ENCODE measurements around the gene MESP1. TPM values are rescaled to one million over a fixed set of nuclear protein-coding genes. Genes with fewer than 3 reads are reported as not detected.
"Not testable (repeated sequence)": the region's sequence is repeated elsewhere in the genome, so short reads cannot be mapped to it uniquely, and the experiment has no call there.

Gene MESP1, protein sequence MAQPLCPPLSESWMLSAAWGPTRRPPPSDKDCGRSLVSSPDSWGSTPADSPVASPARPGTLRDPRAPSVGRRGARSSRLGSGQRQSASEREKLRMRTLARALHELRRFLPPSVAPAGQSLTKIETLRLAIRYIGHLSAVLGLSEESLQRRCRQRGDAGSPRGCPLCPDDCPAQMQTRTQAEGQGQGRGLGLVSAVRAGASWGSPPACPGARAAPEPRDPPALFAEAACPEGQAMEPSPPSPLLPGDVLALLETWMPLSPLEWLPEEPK
- polyA plus RNA-seq (ENCODE audit: insufficient read length in 12 of 12): 1 to 10 TPM in 3 of 12 donors, under 1 TPM in 4, not detected in 5; 0.23 to 1.5 (median 0.97) TPM
- long read RNA-seq, donor 1, partial matches to known transcripts: 0 of 2 reads
- long read RNA-seq, donor 1, other reads (novel, unspliced or antisense): 0 of 2 reads
- long read RNA-seq, donor 2, partial matches to known transcripts: 0 of 1 reads
- long read RNA-seq, donor 2, other reads (novel, unspliced or antisense): 0 of 1 reads
- long read RNA-seq, donor 3, partial matches to known transcripts: 0 of 1 reads
- long read RNA-seq, donor 3, other reads (novel, unspliced or antisense): 0 of 1 reads
- long read RNA-seq, donor 4: 0 reads
- long read RNA-seq, donor 5, partial matches to known transcripts: 0 of 1 reads
- long read RNA-seq, donor 5, other reads (novel, unspliced or antisense): 0 of 1 reads
- long read RNA-seq, donor 6, partial matches to known transcripts: 0 of 1 reads
- long read RNA-seq, donor 6, other reads (novel, unspliced or antisense): 0 of 1 reads
- long read RNA-seq, donor 7: 0 reads
- long read RNA-seq, donor 8: 0 reads
- long read RNA-seq, donor 9, partial matches to known transcripts: 0 of 1 reads
- long read RNA-seq, donor 9, other reads (novel, unspliced or antisense): 0 of 1 reads
- long read RNA-seq, donor 10: 0 reads
- long read RNA-seq, donor 11: 0 reads

DNA sequence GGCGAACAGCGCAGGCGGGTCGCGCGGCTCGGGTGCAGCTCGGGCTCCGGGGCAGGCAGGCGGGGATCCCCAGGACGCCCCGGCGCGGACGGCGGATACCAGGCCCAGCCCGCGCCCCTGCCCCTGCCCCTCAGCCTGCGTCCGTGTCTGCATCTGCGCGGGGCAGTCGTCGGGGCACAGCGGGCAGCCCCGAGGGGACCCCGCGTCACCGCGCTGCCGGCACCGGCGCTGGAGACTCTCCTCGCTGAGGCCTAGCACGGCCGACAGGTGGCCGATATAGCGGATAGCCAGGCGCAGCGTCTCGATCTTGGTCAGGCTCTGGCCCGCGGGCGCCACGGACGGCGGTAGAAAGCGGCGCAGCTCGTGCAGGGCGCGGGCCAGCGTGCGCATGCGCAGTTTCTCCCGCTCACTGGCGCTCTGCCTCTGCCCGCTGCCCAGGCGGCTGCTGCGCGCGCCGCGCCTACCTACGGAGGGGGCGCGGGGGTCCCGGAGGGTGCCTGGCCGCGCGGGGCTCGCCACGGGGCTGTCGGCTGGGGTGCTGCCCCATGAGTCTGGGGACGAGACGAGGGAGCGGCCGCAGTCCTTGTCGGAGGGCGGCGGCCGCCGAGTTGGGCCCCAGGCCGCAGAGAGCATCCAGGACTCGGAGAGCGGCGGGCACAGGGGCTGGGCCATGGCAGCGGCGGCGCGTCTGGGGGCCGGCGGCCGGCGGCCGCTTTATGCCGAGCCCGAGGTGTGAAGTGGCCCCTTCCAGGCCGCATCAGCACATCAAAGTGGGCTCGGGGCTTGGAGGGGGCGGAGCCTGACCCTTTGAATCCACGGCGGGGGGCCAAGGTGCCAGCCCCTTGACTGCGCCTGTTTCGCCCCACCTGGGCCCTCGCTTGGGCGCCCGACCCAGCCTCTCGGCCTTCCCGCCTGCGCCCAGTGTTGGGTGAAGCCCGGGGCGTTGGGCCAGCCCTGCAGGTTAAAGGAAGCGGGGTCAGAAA is at the start of gene MESP1:
Gene MESP1, minus strand, starts transcription at position 690 of the 983 bp plus-strand sequence. Its CDS starts 18 bp downstream, at position 672.
- DNase-seq: peak; percentile 91

DNA sequence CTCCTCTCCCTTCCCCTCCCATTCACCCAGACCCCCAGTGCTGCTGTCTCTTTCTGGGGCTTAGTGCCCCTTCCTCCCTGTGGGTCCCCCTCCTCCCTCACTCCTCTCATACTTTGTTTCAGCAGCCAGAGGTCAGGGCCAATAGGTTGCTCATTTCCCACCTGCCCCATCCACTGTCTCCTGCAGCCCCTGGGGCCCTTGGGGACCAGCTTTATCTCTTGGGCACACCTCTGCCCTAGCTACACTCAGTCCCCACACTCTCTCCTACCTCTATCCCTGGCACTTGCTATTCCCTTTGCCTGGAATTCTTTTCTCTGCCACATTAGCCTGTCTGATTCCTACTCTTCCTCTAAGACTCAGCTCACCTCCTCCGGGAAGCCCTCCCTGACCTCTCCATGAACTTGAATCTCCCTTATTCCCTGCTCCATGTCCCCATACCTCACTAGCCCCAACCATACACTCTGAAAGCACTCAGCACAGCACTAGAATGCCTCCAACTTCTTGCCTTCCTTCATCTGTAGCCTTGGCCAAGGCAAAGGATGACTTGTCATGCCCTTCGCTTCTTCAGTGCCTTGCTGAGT is 49.0 kb upstream of the MESP1 start:
- no peak for DNase-seq

DNA sequence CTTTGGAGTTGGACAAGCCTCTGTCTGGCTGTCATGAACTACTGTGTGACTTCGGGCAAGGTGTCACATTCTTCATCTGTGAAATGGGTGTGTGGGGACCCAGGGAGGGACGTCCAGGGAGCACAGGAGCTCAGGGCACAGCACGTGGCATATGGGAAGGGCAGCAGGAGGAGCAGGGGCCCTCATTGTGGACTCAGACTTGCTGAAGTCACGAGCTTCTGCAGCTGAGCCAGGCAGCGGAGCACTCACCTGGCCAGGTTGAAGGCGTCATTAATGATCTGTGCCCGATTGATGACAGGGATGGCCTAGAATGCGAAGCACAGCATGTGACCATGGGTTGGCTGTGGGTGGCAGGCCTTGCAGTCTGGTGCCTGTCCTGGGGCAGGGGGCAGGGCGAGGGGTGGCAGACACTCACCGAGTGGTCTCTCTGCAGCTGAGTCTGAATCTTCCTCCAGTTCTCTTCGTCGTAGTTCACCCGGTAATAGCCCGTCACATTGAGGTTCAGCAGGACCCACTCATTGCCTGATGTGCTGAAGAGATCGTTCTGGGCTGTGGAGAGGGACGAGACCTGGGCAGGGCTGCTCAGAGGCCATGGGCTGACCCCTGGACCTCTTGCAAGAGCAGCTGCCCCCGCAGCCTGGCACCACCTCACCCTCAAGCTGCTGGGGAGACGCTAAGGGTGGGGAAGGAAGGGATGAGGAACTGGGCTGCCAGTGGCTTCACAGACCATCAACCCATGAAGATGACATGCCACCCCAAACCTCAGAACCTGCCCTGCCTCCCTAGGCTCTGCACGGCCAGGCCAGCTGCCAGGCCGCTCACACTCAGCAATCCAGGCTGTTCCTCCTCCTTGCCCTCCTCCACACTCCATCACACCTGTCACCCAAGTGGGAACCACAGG is 48.2 kb upstream of the MESP1 start:
- no peak for DNase-seq

DNA sequence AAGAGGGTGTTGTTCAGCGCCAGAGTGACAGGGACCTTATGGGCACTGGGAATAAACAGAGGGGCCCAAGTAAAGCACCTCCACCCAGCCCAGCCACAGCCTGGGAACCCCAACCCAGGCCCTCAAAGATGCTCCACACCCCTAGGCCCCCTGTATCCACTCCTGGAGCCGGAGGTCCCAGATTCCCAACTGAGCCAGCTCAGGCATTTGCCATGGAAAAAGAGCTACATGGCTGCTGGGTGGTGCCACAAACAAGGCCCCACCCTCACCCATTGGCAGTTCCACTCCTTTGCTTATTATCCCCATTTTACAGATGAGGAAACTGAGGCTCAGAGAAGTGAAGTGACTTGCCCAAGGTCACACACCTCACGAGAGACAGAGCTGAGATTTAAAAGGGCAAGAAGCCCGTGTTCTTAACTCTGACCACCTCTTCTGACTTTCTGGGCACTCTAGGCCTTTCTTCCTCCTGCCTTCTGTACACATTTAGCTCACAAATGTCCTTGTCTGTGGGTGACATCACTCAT is 46.7 kb upstream of the MESP1 start:
- DNase-seq: no peak

DNA sequence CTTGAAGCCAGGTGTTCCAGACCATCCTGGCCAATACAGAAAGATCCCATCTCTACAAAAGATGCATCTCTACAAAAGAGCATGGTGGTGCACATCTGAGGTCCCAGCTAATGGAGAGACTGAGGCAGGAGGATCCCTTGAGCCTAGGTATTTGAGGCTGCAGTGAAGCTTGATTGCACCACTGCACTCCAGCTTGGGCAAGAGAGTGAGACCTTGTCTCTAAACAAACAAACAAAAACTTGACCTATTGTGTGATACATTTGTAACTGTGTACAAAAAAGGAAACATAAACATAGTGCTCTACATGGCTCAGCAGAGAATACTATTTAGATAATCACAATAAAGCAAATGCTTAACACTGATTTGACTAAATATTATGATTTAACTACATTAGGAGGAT is 44.9 kb upstream of the MESP1 start:
- no peak for DNase-seq

DNA sequence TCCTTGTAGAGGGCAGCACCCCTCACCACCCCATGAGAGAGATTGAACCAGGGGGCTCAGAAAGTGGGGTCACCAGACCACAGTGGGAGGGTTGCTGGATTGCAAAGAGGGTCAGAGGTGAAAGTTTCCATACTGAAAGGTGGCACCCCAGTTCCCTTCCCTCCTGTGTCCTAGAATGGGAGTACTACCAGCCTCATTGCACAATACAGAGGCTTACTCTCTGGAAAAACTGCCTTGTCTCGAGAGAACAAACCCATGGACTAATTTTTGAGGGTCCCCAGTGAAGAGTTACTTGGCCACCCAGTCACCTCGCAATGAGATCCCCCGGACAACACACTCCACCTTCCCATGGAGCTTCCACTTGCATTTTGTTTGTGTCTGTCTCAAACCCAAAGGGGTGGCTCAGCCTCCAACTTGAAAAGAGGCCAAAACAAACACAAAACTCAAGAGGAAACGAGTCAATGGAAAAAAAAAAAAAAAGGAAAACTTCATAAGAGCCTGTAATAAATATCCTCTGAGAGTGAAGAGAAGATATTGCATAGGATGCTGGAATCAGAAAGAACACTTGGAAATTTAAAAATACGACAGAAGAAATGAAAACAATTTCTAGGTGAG is 43.7 kb upstream of the MESP1 start:
- DNase-seq: peak; percentile 34

DNA sequence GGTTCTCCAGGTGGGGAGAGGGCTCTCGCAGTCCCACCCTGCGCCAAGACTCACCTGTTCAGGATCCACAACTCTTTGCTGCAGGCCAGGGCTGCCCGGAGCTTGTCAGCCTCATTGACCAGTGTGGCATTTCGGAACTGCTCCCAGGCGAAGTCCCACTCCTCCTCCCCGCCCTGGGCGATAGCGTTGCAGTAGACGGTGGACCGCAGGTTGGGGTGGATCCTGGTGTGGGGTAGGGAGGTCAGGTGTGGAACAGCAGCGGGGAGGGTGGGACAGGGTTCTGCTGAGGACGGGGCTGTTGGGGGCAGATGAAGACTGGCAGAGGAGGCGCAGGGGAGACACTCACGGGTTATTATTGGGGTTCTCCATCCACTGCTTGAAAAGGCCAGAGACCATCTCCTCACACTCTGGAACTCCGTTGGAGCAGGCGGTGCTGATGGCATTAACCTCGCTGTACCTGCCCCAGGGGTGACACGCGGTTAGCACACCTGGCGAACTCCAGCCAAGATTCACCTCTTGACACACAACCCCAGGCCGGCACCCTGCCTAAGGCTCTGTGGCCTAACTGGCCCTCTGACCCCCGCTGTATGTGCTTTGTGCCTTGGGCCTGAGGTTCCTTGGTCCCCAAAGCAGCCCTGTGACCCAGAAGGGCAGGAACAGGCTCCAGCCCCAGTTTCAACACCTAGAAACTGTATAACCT is 41.2 kb upstream of the MESP1 start:
- no peak for DNase-seq

DNA sequence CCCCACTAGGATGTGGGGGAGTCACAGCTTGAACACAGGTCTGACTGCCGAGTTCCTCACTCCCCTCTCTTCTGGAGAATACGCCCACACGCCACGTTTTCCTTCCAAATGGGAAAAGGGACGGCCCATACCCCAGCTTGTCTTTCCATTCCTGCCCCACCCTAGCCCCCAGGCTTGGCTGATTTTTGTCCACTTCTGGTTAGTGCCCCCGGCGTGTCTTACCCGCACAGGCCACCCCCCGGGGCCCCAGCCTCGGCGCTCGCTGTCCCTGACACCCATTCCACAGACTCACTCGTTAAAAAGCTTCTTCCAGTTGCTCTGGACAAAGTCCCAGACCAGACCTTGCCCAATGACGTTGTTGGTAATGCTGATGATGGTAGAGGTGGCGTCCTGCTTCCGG is 39.6 kb upstream of the MESP1 start:
- DNase-seq: no peak

DNA sequence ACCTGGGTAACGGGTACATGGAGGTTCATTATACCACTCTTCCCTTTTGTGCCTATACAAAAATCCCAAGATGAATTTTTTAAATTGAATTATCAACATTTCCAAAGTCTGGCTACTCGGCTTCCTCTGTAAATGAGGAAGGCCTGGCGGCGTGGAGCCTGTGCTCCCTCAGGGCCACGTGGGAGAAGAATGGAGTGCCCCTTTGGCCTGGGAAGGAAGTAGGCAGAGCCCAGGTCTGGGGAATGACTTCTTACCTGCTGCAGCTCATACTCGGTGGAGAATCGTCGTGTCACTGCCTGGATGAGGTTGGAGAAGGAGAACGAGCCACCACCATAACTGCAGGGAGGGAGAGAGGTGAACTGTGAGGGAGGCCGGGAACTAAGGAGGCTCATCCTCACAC is 39.2 kb upstream of the MESP1 start:
- DNase-seq: no peak

DNA sequence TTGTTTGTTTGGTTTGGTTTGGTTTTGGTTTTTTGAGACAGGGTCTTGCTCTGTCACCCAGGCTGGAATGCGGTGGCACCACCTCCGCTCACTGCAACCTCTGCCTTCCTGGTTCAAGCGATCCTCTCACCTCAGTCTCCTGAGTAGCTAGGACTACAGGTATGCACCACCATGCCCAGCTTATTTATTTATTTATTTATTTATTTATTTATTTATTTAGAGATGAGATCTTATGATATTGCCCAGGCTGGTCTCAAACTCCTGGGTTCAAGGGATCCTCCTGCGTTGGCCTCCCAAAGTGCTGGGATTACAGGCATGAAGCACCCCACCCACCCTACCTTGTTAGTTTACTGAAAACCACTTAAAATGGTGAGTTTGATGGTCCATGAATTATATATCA is 37.5 kb upstream of the MESP1 start:
- not testable (repeated sequence) for DNase-seq

DNA sequence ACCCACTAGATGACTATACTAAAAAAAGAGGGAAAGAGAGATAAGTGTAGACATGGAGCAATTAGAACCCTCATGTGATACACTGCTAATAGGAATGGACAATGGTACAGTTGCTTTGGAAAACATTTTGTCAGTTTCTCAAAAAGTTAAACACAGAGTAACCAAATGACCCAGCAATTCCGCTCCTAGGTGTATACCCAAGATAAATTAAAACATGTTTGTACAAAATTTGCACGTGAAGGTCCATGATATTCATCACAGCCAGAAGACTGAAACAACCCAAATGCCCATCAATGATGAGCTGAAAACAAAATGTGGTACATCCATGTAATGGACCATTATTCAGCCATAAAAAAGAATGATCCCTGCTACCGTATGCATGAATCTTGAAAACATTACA is 36.9 kb upstream of the MESP1 start:
- DNase-seq: no peak

DNA sequence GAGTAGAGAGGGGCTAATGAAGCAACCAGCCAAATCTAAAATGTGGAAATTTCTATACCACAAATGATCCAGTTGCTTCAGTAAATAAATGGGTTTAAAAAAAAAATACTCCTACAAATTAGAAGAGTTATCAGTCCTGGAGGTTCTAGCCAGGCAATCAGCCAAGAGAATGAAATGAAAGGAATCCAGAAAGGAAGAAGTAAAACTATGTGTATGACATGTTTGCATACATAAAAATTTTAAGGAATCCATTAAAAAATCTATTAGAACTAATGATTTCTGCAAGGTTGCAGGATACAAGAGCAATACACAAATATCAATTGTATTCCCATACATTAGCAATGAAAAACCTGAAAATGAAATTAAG is 34.7 kb upstream of the MESP1 start:
- DNase-seq: no peak

DNA sequence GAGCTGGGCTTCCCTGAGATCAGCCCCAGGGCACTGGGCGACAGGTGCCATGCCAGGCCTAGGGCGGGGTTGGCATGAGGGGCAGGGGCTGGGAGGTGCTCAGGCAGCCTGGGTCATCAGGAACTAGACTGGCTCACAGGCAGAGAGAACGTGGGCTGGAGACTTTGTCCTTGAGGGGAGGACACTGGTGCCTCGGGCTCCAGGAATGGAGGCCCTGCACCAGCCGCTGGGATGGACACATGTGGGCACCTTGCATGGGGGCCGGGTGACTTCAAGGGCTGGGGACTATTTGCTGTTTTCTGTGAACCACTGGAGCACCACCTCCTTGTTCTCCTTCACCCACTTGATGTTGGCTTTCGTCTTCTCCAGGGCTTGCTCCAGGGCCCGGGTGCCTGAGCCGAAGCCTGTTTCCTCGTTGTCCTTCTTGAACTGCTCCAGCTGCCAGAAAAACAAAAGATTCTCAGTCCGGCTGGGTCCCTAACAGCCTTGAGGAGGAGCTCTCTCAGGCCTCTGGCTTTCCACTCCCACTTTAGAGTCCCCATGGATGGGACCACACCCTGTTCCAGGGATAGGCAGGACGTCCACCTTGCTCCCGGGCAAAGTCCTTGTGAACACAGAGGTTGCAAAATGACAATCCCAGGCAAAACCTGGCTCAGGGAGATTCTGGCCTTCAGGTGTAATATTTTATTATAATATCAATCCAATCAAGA is 34.2 kb upstream of the MESP1 start:
- no peak for DNase-seq

DNA sequence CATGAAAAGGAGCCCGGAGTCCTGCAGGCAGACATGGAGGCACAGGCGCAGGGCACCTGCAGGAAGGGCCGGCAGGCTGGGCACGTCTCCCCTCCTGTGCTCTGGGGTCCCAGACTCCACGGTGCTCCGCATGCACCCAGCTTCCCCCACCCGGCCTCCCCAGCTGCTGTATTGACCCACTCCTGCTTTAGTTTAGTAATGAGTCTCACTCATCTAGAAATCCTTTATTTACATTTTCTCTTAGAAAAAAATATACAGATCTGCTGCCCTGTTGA is 33.6 kb upstream of the MESP1 start:
- DNase-seq: no peak

DNA sequence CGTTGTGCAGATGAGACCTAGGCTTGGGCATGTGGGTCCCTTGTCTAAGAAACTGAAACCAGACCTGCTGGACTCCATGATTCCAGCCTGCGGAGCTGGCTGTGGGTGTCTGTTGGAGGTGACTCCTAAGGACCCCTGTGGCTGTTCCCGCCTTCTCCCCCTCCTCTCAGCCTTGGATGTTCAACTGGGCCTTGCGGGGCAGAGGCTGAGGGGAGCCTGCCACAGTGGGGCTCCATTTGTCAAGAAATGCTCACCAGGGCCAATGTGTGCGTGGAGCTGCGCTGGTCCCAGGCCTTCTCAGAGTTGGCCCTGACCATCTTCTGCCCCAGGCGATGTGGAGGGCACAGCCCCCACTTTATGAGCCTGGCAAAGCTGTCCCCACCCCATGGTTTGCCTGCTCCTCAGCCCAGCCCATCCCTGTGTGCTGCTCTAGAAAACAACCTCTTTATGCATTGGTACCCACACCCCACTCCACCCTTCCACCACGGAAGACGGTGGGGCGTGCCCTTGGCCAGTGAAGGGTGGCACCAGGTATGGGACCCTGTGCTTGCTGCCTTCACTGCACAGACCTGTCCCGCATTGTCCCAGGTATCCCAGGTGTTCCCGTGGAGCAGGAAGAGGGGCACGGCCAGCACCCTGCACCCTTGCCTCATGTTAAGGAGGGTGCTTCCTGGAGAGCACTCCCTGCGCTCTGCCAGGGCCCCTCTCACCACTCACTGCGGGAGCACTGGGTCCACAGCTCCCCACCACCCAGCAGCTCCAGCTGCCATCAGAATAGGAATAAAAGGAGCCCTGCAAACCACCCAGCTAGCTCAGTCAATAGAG is 33.0 kb upstream of the MESP1 start:
- no peak for DNase-seq

DNA sequence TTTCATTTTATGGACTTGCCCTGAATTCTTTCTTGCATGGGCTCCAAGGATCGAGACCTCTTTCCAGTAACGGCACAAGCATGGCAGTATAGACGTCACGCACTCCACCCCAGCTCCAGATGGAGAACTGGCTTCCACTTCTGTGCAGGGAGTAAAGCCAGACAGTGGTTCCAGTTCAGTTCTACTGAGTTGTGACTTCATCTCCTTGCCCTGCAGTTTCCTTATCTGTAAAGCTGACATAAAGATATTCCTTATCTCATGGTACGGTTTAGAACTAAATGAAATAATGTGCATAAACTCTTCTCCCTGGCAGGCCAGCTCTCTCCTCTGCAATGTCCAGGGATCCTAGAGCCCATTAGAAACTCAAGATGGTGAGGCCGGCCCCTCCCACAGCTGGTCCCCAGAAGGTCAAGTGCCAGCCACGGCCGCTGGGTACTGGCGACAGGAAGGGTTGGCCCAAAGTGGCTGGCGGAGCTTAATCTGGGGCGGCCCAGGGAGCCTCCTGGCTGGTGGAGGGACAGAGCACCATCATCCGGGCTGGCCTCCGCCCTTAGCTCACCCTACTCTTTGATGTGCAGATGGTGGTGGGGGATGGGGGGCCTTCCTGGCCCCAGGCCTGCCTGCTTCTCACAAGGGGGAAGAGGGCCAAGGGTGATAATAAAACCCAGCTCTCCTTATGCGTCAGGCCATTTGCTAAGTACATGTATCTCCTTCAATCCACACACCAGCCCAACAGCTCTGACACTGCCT is 32.2 kb upstream of the MESP1 start:
- DNase-seq: no peak

DNA sequence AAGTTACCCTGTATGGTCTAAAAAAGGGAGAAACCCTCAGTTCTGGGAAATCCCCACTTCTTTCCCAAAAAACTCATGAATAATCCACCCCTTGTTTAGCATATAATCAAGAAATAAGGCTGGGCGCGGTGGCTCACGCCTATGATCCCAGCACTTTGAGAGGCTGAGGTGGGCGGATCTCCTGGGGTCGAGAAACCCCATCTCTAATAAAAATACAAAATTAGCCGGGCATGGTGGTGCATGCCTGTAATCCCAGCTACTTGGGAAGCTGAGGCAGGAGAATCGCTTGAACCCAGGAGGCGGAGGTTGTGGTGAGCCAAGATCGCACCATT is 31.5 kb upstream of the MESP1 start:
- DNase-seq: not testable (repeated sequence)

All from muscle of arm (tissue), 14 donors.